C4-2B (cell line): Measurements from ENCODE around the gene GTSE1.

ENCODE experiments used
- ZFX ChIP-seq: fragments of 450-650 bp; IDR thresholded peaks from 2 replicates; pipeline ENCODE4 v1.6.1; 2017
- TF ChIP-seq, protein P1 (sequence below): fragments of 450-650 bp; conservative IDR thresholded peaks from 2 replicates; pipeline ENCODE4 v1.5.1; 2017; ENCODE audit warnings: mild to moderate bottlenecking

DNA sequence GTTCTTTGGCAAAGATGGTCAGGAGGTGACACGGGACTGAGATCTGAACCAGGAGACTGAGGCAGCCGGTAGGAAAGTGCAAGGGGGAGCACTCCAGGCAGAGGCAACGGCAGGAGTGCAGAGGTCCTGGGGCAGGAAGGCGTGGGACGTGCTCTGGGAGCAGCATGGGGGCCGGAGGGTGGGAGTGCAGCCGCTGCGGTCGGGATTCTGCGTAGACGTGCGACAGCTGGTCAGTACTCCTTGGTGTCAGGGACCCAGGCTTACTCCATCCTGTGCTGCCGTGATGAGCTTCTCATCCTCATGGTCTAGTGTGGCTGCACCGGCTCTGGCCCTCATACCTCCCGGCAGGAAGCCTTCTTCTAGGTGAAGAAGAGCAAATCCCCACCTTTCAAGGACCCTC lies 21.9 kb downstream of the GTSE1 start:
- TF ChIP-seq, protein P1, sequence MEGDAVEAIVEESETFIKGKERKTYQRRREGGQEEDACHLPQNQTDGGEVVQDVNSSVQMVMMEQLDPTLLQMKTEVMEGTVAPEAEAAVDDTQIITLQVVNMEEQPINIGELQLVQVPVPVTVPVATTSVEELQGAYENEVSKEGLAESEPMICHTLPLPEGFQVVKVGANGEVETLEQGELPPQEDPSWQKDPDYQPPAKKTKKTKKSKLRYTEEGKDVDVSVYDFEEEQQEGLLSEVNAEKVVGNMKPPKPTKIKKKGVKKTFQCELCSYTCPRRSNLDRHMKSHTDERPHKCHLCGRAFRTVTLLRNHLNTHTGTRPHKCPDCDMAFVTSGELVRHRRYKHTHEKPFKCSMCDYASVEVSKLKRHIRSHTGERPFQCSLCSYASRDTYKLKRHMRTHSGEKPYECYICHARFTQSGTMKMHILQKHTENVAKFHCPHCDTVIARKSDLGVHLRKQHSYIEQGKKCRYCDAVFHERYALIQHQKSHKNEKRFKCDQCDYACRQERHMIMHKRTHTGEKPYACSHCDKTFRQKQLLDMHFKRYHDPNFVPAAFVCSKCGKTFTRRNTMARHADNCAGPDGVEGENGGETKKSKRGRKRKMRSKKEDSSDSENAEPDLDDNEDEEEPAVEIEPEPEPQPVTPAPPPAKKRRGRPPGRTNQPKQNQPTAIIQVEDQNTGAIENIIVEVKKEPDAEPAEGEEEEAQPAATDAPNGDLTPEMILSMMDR = no peak
- TF ChIP-seq ZFX = no peak
